Measurements from ENCODE around the gene PDE4B.

Gene PDE4B

GRCh38 chr1:66312271-66312990 lies 519.7 kb downstream of the PDE4B start:
- Histone ChIP-seq H3K4me3 (ENCODE audit: low read depth, low read length, poor library complexity, severe bottlenecking) (no peak overlapping the region), H3F3A (ENCODE audit: insufficient read depth, low read length) (no peaks in the 10 kb centered on the region), H3K9ac (ENCODE audit: low read length) (no peak overlapping the region), H2AFZ (ENCODE audit: low read length) (no peak overlapping the region), H3K9me3 (ENCODE audit: low read length) (no peaks in the 10 kb centered on the region), H4K20me1 (ENCODE audit: insufficient read depth, low read length) (no peaks in the 10 kb centered on the region), H3K79me2 (ENCODE audit: insufficient read depth, low read length) (no peaks in the 10 kb centered on the region), H3K4me1 (ENCODE audit: insufficient read depth, low read length, severe bottlenecking) (peaks cover 4% of the 10 kb centered on the region), H3K27me3 (ENCODE audit: insufficient read depth, low read length) (no peaks in the 10 kb centered on the region), H3K4me2 (ENCODE audit: low read length) (no peak overlapping the region), H3K27ac (ENCODE audit: low read depth, low read length, poor library complexity, severe bottlenecking) (no peak overlapping the region), H3K36me3 (ENCODE audit: insufficient read depth, low read length) (no peaks in the 10 kb centered on the region), H3K9me2 (ENCODE audit: low read depth, low read length) (no peaks in the 10 kb centered on the region)
- TF ChIP-seq CTCF (IDR thresholded peaks at IDR 0.05; ENCODE audit: low read length) = no peak
- TF ChIP-seq EZH2 (IDR thresholded peaks at IDR 0.05; ENCODE audit: borderline replicate concordance, low read length) = no peak

GRCh38 chr1:66313429-66313828 lies 520.7 kb downstream of the PDE4B start:
- no peak overlapping the region for H3K4me2 ChIP-seq (ENCODE audit: low read length)
- H2AFZ ChIP-seq (ENCODE audit: low read length) = no peak overlapping the region
- no peaks in the 10 kb centered on the region for H3K9me2 ChIP-seq (ENCODE audit: low read depth, low read length)
- no peak overlapping the region for H3K9ac ChIP-seq (ENCODE audit: low read length)
- no peaks in the 10 kb centered on the region for H3K9me3 ChIP-seq (ENCODE audit: low read length)
- no peaks in the 10 kb centered on the region for H3K79me2 ChIP-seq (ENCODE audit: insufficient read depth, low read length)
- H4K20me1 ChIP-seq (ENCODE audit: insufficient read depth, low read length) = no peaks in the 10 kb centered on the region
- no peaks in the 10 kb centered on the region for H3F3A ChIP-seq (ENCODE audit: insufficient read depth, low read length)
- no peaks in the 10 kb centered on the region for H3K36me3 ChIP-seq (ENCODE audit: insufficient read depth, low read length)
- no peak overlapping the region for H3K4me3 ChIP-seq (ENCODE audit: low read depth, low read length, poor library complexity, severe bottlenecking)
- H3K4me1 ChIP-seq (ENCODE audit: insufficient read depth, low read length, severe bottlenecking) = peaks cover 4% of the 10 kb centered on the region
- no peaks in the 10 kb centered on the region for H3K27me3 ChIP-seq (ENCODE audit: insufficient read depth, low read length)
- H3K27ac ChIP-seq (ENCODE audit: low read depth, low read length, poor library complexity, severe bottlenecking) = no peak overlapping the region
- no peak for TF ChIP-seq EZH2 (IDR thresholded peaks at IDR 0.05; ENCODE audit: borderline replicate concordance, low read length)

- H2AFZ ChIP-seq (ENCODE audit: low read length) = no peak overlapping the region
- no peak overlapping the region for H3K4me3 ChIP-seq (ENCODE audit: low read depth, low read length, poor library complexity, severe bottlenecking)
- no peaks in the 10 kb centered on the region for H4K20me1 ChIP-seq (ENCODE audit: insufficient read depth, low read length)
- no peak overlapping the region for H3K27ac ChIP-seq (ENCODE audit: low read depth, low read length, poor library complexity, severe bottlenecking)
- no peaks in the 10 kb centered on the region for H3K36me3 ChIP-seq (ENCODE audit: insufficient read depth, low read length)
- H3K9me3 ChIP-seq (ENCODE audit: low read length) = no peaks in the 10 kb centered on the region
- no peaks in the 10 kb centered on the region for H3F3A ChIP-seq (ENCODE audit: insufficient read depth, low read length)
- peaks cover 4% of the 10 kb centered on the region for H3K4me1 ChIP-seq (ENCODE audit: insufficient read depth, low read length, severe bottlenecking)
- TF ChIP-seq CTCF (IDR thresholded peaks at IDR 0.05; ENCODE audit: low read length) (no peak), EZH2 (IDR thresholded peaks at IDR 0.05; ENCODE audit: borderline replicate concordance, low read length) (no peak)
- no peaks in the 10 kb centered on the region for H3K79me2 ChIP-seq (ENCODE audit: insufficient read depth, low read length)
- H3K4me2 ChIP-seq (ENCODE audit: low read length) = no peak overlapping the region
- H3K27me3 ChIP-seq (ENCODE audit: insufficient read depth, low read length) = no peaks in the 10 kb centered on the region
- no peaks in the 10 kb centered on the region for H3K9me2 ChIP-seq (ENCODE audit: low read depth, low read length)
- H3K9ac ChIP-seq (ENCODE audit: low read length) = no peak overlapping the region
Observed at GRCh38 chr1:66315671-66316070, 523.0 kb downstream of the PDE4B start.
